Measurements from ENCODE around the gene CAD. TPM values are rescaled to one million over a fixed set of nuclear protein-coding genes. Genes with fewer than 3 reads are reported as not detected.

CAD gene
- total RNA-seq, 2 donors from 2014 or later = 120 to 127 TPM

DNA sequence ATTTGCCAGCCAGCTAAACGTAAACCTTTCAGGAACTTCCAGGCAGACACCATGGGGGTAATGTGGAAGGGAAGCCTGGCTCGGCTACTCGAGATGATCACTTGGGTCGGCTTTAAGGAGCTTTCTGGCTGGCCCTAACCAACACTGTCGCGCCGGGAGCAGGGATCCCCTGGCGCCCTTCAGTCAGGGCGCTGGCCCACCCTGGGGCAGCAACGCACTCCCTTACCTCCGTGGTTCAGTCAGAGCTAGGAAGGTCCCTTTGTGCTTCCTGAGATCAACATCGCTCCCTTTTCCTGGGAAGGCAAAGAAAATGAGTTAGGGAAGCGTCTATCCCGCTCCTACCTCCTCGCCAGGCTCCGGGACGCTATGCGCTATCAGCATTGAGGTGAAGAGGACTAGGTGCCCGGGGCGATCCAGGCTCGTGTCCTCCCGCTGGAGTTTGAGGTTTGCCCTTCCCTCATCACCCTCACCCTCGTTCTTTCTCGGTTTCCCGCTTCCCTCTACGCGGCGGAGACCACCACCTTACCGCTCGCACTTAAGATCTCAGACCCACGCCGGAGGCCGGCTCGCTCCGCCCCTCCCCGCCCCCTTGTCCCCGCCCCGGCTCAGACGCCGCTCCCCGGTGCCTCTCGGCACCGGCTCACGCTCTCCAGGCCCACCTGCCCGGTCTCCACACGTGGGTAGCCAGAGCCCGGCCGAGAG, 5.8 kb upstream of the CAD start:
- Mint-ChIP-seq H3K36me3 (ENCODE audit: low read depth) (peaks cover 44% of the 10 kb centered on the region), H3K27me3 (ENCODE audit: insufficient read depth) (no peaks in the 10 kb centered on the region), H3K4me1 (peaks cover 32% of the 10 kb centered on the region), H3K4me3 (peak overlapping the region; percentile 86), H3K9me3 (no peaks in the 10 kb centered on the region), H3K27ac (peak overlapping the region; percentile 97)
- H3K9ac ChIP-seq (ENCODE audit: extremely low read depth, low read length, poor library complexity, severe bottlenecking) = peak overlapping the region; percentile 96
- H3K27ac ChIP-seq (ENCODE audit: low read depth, low read length) = peak overlapping the region; percentile 8
- DNase-seq = no peak
- 1 to 2% methylated on average over 17 to 48 of the region's 48 CpGs for WGBS, 2 experiments (ENCODE audit: insufficient coverage in 1 of 2, insufficient read length in 1 of 2)
- H3K9me3 ChIP-seq (ENCODE audit: control insufficient read depth, low read length) = no peaks in the 10 kb centered on the region
- H3K4me3 ChIP-seq (ENCODE audit: low read length) = peak overlapping the region; percentile 86
- no peaks in the 10 kb centered on the region for H3K27me3 ChIP-seq (ENCODE audit: control insufficient read depth, insufficient read depth, low read length, poor library complexity, severe bottlenecking)
- TF ChIP-seq CTCF (conservative IDR thresholded peaks at IDR 0.05) = no peak
- H3K4me1 ChIP-seq (ENCODE audit: control insufficient read depth, insufficient read depth, low read length) = peaks cover 7% of the 10 kb centered on the region
- H3K36me3 ChIP-seq (ENCODE audit: control insufficient read depth, insufficient read depth, low read length) = peaks cover 44% of the 10 kb centered on the region

DNA sequence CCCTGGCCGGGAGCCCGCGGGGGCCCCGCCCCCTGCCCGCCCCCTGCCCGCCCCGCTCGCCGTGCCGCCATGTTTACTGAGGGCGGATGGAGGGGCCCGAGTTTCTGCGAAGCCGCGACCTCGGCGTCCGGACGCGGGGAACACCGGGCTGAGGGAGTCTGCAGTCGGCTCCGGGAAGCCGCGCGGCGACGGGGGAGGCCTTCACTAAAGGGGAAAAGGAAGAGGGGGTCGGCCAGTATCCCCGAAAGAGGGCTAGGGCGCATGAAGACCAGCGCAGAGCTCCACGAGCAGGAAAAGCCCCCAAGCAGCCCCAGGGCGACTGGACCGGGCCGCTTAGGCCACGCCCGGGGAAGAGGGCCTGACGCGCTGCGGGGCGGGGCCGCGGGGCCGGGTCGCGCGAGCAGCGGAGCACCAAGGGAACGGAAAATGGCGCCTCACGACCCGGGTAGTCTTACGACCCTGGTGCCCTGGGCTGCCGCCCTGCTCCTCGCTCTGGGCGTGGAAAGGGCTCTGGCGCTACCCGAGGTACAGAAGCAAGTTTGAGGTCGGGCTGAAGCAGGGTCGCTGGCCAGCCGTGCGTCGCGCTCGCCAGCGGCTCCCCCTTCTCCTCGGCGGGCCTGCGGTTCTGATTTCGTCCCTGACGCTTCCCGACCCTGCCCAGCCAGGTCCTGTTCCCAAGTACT, 5.1 kb upstream of the CAD start, which contains the start of the genes ATRAID and SLC5A6:
Gene ATRAID, plus strand, starts transcription at position 99 of the 683 bp plus-strand sequence. Its CDS starts 328 bp downstream, at position 427.
Gene SLC5A6, minus strand, starts transcription at position 326 of the 683 bp plus-strand sequence. CDS start 4,618 bp downstream, outside the sequence.
- 0% methylated on average over 41 to 73 of the region's 73 CpGs for WGBS, 2 experiments (ENCODE audit: insufficient coverage in 1 of 2, insufficient read length in 1 of 2)
- peaks cover 38% of the 10 kb centered on the region for H3K36me3 ChIP-seq (ENCODE audit: control insufficient read depth, insufficient read depth, low read length)
- H3K9me3 ChIP-seq (ENCODE audit: control insufficient read depth, low read length) = no peaks in the 10 kb centered on the region
- no peaks in the 10 kb centered on the region for H3K27me3 ChIP-seq (ENCODE audit: control insufficient read depth, insufficient read depth, low read length, poor library complexity, severe bottlenecking)
- Mint-ChIP-seq H3K4me3 (peak within 1 kb of the TSS; percentile 86), H3K27me3 (ENCODE audit: insufficient read depth) (no peaks in the 10 kb centered on the region), H3K4me1 (peaks cover 39% of the 10 kb centered on the region), H3K9me3 (no peaks in the 10 kb centered on the region), H3K36me3 (ENCODE audit: low read depth) (peaks cover 41% of the 10 kb centered on the region), H3K27ac (peak within 1 kb of the TSS; percentile 98)
- H3K4me3 ChIP-seq (ENCODE audit: low read length) = peak within 1 kb of the TSS; percentile 96
- no peak for TF ChIP-seq CTCF (conservative IDR thresholded peaks at IDR 0.05)
- peak within 1 kb of the TSS; percentile 96 for H3K9ac ChIP-seq (ENCODE audit: extremely low read depth, low read length, poor library complexity, severe bottlenecking)
- peaks cover 7% of the 10 kb centered on the region for H3K4me1 ChIP-seq (ENCODE audit: control insufficient read depth, insufficient read depth, low read length)
- peak within 1 kb of the TSS; percentile 93 for H3K27ac ChIP-seq (ENCODE audit: low read depth, low read length)
- peak; percentile 95 for DNase-seq

DNA sequence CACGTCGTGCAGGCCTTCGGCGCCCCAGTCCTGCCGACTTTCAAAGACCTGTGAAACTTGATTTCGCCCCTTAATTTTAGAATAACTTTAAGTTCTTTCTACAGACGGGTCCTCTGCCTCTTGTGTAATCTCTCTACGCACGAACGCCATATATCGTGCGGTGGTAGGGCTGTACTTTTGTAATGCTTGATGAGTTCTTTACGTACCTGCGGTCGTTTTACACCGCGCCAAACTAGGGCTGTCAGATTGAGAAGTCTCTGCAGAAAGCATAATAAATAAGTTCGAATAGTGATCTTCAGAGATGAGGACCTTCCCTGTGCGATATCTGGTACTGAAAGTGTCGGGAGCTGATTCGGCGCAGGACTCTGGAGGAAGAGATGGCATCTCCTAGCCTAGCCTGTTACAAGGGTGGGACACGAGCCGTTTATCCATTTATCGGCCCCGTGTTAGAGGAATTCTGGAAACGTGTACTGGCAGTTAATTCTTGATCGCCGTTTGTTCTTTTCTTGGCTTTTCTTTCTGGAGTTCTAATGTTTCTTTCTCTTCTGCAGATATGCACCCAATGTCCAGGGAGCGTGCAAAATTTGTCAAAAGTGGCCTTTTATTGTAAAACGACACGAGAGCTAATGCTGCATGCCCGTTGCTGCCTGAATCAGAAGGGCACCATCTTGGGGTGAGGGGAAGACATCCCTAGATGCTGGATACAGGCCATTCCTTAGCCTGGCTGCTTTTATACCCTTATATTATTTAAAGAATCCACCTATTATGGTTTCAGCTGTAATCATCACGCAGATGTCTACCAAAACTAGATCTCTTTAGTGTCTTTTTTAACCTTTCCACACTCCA, 4.3 kb upstream of the CAD start:
- H3K4me3 ChIP-seq (ENCODE audit: low read length) = peak overlapping the region; percentile 96
- H3K4me3 Mint-ChIP-seq = peak overlapping the region; percentile 86
- peak overlapping the region; percentile 98 for H3K27ac Mint-ChIP-seq
- 15% methylated on average over 25 to 34 of the region's 34 CpGs for WGBS, 2 experiments (ENCODE audit: insufficient coverage in 1 of 2, insufficient read length in 1 of 2)
- no peaks in the 10 kb centered on the region for H3K27me3 Mint-ChIP-seq (ENCODE audit: insufficient read depth)
- no peaks in the 10 kb centered on the region for H3K27me3 ChIP-seq (ENCODE audit: control insufficient read depth, insufficient read depth, low read length, poor library complexity, severe bottlenecking)
- H3K9me3 Mint-ChIP-seq = no peaks in the 10 kb centered on the region
- TF ChIP-seq CTCF (conservative IDR thresholded peaks at IDR 0.05) = no peak
- peaks cover 7% of the 10 kb centered on the region for H3K4me1 ChIP-seq (ENCODE audit: control insufficient read depth, insufficient read depth, low read length)
- H3K4me1 Mint-ChIP-seq = peaks cover 39% of the 10 kb centered on the region
- no peaks in the 10 kb centered on the region for H3K9me3 ChIP-seq (ENCODE audit: control insufficient read depth, low read length)
- H3K36me3 ChIP-seq (ENCODE audit: control insufficient read depth, insufficient read depth, low read length) = peaks cover 30% of the 10 kb centered on the region
- peak overlapping the region; percentile 96 for H3K9ac ChIP-seq (ENCODE audit: extremely low read depth, low read length, poor library complexity, severe bottlenecking)
- H3K36me3 Mint-ChIP-seq (ENCODE audit: low read depth) = peaks cover 34% of the 10 kb centered on the region
- DNase-seq = no peak
- peak overlapping the region; percentile 93 for H3K27ac ChIP-seq (ENCODE audit: low read depth, low read length)

Measured in endodermal cell (in vitro differentiated cells).